Thoracic aorta (tissue), 2 donors: ENCODE measurements around the gene YJU2. TPM values are rescaled to one million over a fixed set of nuclear protein-coding genes. Genes with fewer than 3 reads are reported as not detected.

Source experiments
- ATAC-seq: fragments of 150-250 bp; one replicate; pipeline ENCODE4 v1.8.0; 2017; ENCODE audit warnings: low read depth; ENCODE audit not compliant: insufficient number of reproducible peaks, low FRiP score
- DNase-seq: peaks from one replicate; pipeline ENCODE4 v3.0.0-alpha.2; 2020; ENCODE audit warnings: low spot score
- H3K27ac ChIP-seq, 2 donors: fragments of 200-600 bp; sonication (generic); 1 replicate in 1 of 2; 2 replicates in 1 of 2; pipeline ENCODE4 v1.5.1; 2016; ENCODE audit warnings: mild to moderate bottlenecking in 2 of 2, moderate library complexity in 2 of 2
- H3K27me3 ChIP-seq: fragments of 200-600 bp; sonication (generic); replicated peaks from 2 replicates; pipeline ENCODE4 v1.6.0; 2016; ENCODE audit warnings: mild to moderate bottlenecking; ENCODE audit not compliant: insufficient read depth
- H3K36me3 ChIP-seq: fragments of 200-600 bp; sonication (generic); one replicate; pipeline ENCODE4 v1.5.1; 2016
- H3K4me1 ChIP-seq, 2 donors: fragments of 200-600 bp; sonication (generic); 1 replicate in 1 of 2; 2 replicates in 1 of 2; pipeline versions ENCODE4 v1.5.1 to v1.6.0; 2016; ENCODE audit warnings: low read depth in 2 of 2, mild to moderate bottlenecking in 1 of 2; ENCODE audit not compliant: control insufficient read depth in 1 of 2
- H3K4me3 ChIP-seq: fragments of 200-600 bp; sonication (generic); 2 replicates; pipeline ENCODE4 v1.5.1; 2016; ENCODE audit warnings: mild to moderate bottlenecking
- H3K9me3 ChIP-seq: fragments of 200-600 bp; sonication (generic); 2 replicates; pipeline ENCODE4 v1.5.1; 2016
- total RNA-seq, 2 donors: library from RNA; depleted of rRNA; stranded (reverse); fragments of >200 nt; gene quantifications; one replicate each; pipeline versions ENCODE4 v1.1.0 to v1.2.3, GENCODE V29; 2016
- TF ChIP-seq, protein P1 (sequence below): fragments of 200-600 bp; sonication (generic); IDR thresholded peaks from one replicate; pipeline ENCODE4 v1.5.1; 2019; ENCODE audit warnings: antibody characterized with exemption

YJU2 gene
- total RNA-seq, 2 donors from 2014 or later, result 17.5 to 25.5 TPM

- no peaks in the 10 kb centered on the region for H3K36me3 ChIP-seq
- ATAC-seq (no peak), DNase-seq (no peak)
- H3K4me3 ChIP-seq, result no peak overlapping the region
- H3K9me3 ChIP-seq, result no peaks in the 10 kb centered on the region
- TF ChIP-seq, protein P1, sequence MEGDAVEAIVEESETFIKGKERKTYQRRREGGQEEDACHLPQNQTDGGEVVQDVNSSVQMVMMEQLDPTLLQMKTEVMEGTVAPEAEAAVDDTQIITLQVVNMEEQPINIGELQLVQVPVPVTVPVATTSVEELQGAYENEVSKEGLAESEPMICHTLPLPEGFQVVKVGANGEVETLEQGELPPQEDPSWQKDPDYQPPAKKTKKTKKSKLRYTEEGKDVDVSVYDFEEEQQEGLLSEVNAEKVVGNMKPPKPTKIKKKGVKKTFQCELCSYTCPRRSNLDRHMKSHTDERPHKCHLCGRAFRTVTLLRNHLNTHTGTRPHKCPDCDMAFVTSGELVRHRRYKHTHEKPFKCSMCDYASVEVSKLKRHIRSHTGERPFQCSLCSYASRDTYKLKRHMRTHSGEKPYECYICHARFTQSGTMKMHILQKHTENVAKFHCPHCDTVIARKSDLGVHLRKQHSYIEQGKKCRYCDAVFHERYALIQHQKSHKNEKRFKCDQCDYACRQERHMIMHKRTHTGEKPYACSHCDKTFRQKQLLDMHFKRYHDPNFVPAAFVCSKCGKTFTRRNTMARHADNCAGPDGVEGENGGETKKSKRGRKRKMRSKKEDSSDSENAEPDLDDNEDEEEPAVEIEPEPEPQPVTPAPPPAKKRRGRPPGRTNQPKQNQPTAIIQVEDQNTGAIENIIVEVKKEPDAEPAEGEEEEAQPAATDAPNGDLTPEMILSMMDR, result no peak
- no peak overlapping the region for H3K27ac ChIP-seq
- no peaks in the 10 kb centered on the region for H3K27me3 ChIP-seq
- H3K4me1 ChIP-seq, result no peaks in the 10 kb centered on the region
Measured at GRCh38 chr19:4220188-4220587, 26.7 kb upstream of the YJU2 start.

- no peak for DNase-seq
- ATAC-seq, result no peak
- peaks cover 0 to 3% of the 10 kb centered on the region in 2 donors for H3K4me1 ChIP-seq
- TF ChIP-seq, protein P1, result no peak
- H3K27ac ChIP-seq, result no peak overlapping the region
- no peaks in the 10 kb centered on the region for H3K36me3 ChIP-seq
- H3K9me3 ChIP-seq, result no peaks in the 10 kb centered on the region
- no peaks in the 10 kb centered on the region for H3K27me3 ChIP-seq
- no peak overlapping the region for H3K4me3 ChIP-seq
Measured at GRCh38 chr19:4224470-4224869, 22.4 kb upstream of the YJU2 start.

GRCh38 chr19:4225885-4226284, 21.0 kb upstream of the YJU2 start:
- no peak overlapping the region for H3K4me3 ChIP-seq
- H3K36me3 ChIP-seq, result no peaks in the 10 kb centered on the region
- H3K9me3 ChIP-seq, result no peaks in the 10 kb centered on the region
- ATAC-seq (no peak), DNase-seq (no peak)
- no peaks in the 10 kb centered on the region for H3K27me3 ChIP-seq
- H3K27ac ChIP-seq, result no peak overlapping the region
- peaks cover 0 to 3% of the 10 kb centered on the region in 2 donors for H3K4me1 ChIP-seq
- TF ChIP-seq, protein P1, result no peak

DNA sequence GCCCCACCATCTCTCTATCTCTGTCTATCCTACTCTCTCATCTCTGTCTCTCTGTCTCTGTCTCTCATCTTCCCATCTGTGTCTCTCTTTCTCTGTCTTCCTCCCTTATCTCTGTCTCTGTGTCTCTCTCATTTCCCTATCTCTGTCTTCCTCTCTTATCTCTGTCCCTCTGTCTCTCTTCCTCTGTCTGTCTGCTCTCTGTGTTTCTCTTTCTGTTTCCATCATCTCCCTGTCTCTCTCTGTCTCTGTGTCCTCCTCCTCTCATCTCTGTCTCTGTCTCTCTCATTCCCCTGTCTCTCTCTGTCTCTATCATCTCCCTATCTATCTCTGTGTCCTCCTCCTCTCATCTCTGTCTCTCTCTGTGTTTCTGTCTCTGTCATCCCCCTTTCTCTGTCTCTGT, 19.1 kb upstream of the YJU2 start:
- H3K4me3 ChIP-seq, result no peak overlapping the region
- no peaks in the 10 kb centered on the region for H3K27me3 ChIP-seq
- H3K4me1 ChIP-seq, result peaks cover 0 to 3% of the 10 kb centered on the region in 2 donors
- no peak overlapping the region for H3K27ac ChIP-seq
- DNase-seq, result no peak
- TF ChIP-seq, protein P1, result no peak
- H3K9me3 ChIP-seq, result no peaks in the 10 kb centered on the region
- ATAC-seq, result no peak
- H3K36me3 ChIP-seq, result no peaks in the 10 kb centered on the region

- no peak for DNase-seq
- H3K4me1 ChIP-seq, result peaks cover 0 to 3% of the 10 kb centered on the region in 2 donors
- ATAC-seq, result no peak
- no peaks in the 10 kb centered on the region for H3K9me3 ChIP-seq
- H3K27me3 ChIP-seq, result no peaks in the 10 kb centered on the region
- TF ChIP-seq, protein P1, result no peak
- no peaks in the 10 kb centered on the region for H3K36me3 ChIP-seq
- H3K4me3 ChIP-seq, result peak overlapping the region; percentile 42
- no peak overlapping the region for H3K27ac ChIP-seq
Measured at GRCh38 chr19:4228765-4229178, 18.1 kb upstream of the YJU2 start.
